Left lung (tissue), 10 donors: ENCODE measurements around the gene ANKS3. TPM values are rescaled to one million over a fixed set of nuclear protein-coding genes. Genes with fewer than 3 reads are reported as not detected.

Source experiments
- ATAC-seq: fragments of 200-7000 bp; cut with Tn5 transposase; one replicate; pipeline ENCODE4 v1.9.1; 2020; ENCODE audit warnings: moderate library complexity
- DNase-seq, 4 donors: peaks; one replicate each; pipeline ENCODE4 v3.0.0-alpha.2; 2013 to 2020
- H3K27ac ChIP-seq, 2 donors: fragments of 200-600 bp; sonication (generic) in 1 of 2; one replicate each; pipeline versions ENCODE4 v1.5.0 to v1.8.0; 2020 to 2021
- H3K27me3 ChIP-seq, 2 donors: fragments of 200-600 bp; sonication (generic) in 1 of 2; one replicate each; pipeline versions ENCODE4 v1.5.0 to v1.8.0; 2020 to 2021
- H3K36me3 ChIP-seq, 2 donors: fragments of 200-600 bp; sonication (generic) in 1 of 2; one replicate each; pipeline versions ENCODE4 v1.5.0 to v1.8.0; 2020 to 2021
- H3K4me1 ChIP-seq, 2 donors: fragments of 200-600 bp; one replicate each; pipeline ENCODE4 v1.8.0; 2021
- H3K4me3 ChIP-seq, 2 donors: fragments of 200-600 bp; sonication (generic) in 1 of 2; one replicate each; pipeline versions ENCODE4 v1.5.0 to v1.8.0; 2020 to 2021; ENCODE audit warnings: mild to moderate bottlenecking in 1 of 2
- H3K9me3 ChIP-seq, 2 donors: fragments of 200-600 bp; sonication (generic) in 1 of 2; one replicate each; pipeline versions ENCODE4 v1.5.0 to v1.8.0; 2020 to 2021
- intact Hi-C, 2 donors: fragments of 100-400 bp; cut with DNase I; formaldehyde crosslinking; loops; one replicate each; pipeline versions ENCODE4 v1.11.2 to v1.14.2; 2022
- polyA plus RNA-seq, 6 donors: library from polyadenylated mRNA; unstranded; fragments of 120-200 nt; gene quantifications; one replicate each; pipeline ENCODE4 v1.2.1, GENCODE V29; 2013; ENCODE audit not compliant: insufficient read length in 6 of 6
- total RNA-seq, 2 donors: library from RNA; stranded (reverse); fragmentation: NEBNext Ultra II Directional; extraction: Animal tissue kit (Norgen Biotek cat#: 25700); gene quantifications; one replicate each; pipeline ENCODE4 v1.2.1, GENCODE V29; 2021
- TF ChIP-seq, protein P1 (sequence below), 2 donors: fragments of 200-600 bp; sonication (generic) in 1 of 2; IDR thresholded peaks; one replicate each; pipeline versions ENCODE4 v1.5.0 to v1.8.0; 2021; ENCODE audit warnings: antibody characterized with exemption in 2 of 2
- donor health status: DM: no; HTN: yes; CAD: no.
- donor health status: DM: no; HTN: no; CAD: no.

Gene ANKS3
- total and polyA plus RNA-seq, 8 donors: 16.1 to 32.8 (median 26.7) TPM

DNA sequence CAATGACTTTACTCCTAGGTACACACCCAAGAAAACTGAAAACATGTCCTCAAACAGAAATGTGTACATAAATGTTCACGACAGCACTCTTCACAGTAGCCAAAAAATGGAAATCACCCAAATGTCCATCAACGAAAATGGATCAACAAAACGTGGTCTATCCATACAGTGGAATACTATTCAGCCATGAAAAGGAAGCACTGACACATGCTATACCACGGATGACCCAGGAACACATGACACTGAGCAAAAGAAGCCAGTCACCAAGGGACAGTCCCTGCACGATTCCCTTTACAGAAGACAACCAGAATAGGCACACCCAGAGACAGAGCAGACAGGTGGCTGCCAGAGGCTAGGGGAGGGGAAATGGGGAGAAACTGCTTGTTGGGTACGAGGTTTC lies 21.6 kb upstream of the ANKS3 start:
- ATAC-seq: no peak
- intact Hi-C loops: no loop called here

DNA sequence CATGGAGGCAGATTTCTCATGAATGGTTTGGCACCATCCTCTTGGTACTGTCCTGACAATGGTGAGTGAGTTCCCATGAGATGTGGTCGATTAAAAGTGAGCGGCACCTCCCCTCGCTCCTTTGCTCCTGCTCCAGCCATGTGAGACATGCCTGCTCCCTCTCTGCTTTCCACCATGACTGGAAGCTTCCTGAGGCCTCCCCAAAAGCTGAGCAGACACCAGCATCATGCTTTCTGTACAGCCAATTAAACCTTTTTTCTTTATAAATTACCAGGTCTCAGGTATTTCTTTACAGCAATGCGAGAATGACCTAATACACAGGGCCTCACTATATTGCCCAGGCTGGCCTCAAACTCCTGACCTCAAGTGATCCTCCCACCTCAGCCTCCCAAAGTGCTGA lies 20.8 kb upstream of the ANKS3 start:
- intact Hi-C loops: no loop called here
- ATAC-seq: no peak
- peaks cover 0 to 100% of the 10 kb centered on the region in 2 donors for H3K36me3 ChIP-seq

More for the DNA sequence above, 21.6 kb upstream of the ANKS3 start:
- H3K36me3 ChIP-seq: peaks cover 0 to 100% of the 10 kb centered on the region in 2 donors
- H3K27ac ChIP-seq: no peak overlapping the region
- H3K9me3 ChIP-seq: peaks cover 0 to 4% of the 10 kb centered on the region in 2 donors
- DNase-seq: peak in 1 of 4 donors; percentile 0
- TF ChIP-seq, protein P1, sequence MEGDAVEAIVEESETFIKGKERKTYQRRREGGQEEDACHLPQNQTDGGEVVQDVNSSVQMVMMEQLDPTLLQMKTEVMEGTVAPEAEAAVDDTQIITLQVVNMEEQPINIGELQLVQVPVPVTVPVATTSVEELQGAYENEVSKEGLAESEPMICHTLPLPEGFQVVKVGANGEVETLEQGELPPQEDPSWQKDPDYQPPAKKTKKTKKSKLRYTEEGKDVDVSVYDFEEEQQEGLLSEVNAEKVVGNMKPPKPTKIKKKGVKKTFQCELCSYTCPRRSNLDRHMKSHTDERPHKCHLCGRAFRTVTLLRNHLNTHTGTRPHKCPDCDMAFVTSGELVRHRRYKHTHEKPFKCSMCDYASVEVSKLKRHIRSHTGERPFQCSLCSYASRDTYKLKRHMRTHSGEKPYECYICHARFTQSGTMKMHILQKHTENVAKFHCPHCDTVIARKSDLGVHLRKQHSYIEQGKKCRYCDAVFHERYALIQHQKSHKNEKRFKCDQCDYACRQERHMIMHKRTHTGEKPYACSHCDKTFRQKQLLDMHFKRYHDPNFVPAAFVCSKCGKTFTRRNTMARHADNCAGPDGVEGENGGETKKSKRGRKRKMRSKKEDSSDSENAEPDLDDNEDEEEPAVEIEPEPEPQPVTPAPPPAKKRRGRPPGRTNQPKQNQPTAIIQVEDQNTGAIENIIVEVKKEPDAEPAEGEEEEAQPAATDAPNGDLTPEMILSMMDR (IDR thresholded peaks at IDR 0.05): no peak
- no peaks in the 10 kb centered on the region for H3K4me1 ChIP-seq
- H3K4me3 ChIP-seq: no peak overlapping the region
- H3K27me3 ChIP-seq: no peaks in the 10 kb centered on the region

DNA sequence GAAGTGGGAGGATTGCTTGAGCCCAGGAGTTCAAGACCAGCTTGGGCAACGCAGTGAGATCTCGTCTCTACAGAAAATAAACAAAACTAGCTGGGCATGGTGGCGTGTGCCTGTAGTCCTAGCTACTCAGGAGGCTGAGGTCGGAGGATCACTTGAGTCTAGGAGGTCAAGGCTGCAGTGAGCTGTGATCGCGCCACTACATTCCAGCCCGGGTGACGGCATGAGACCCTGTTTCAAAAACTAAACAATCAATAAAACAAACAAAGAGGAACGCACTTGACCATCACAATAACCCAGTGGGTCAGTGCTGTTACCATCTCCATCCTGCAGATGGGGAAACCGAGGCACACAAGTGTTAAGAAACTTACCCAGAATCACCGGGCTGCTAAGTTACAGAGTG lies 19.2 kb upstream of the ANKS3 start:
- TF ChIP-seq, protein P1 (IDR thresholded peaks at IDR 0.05): no peak
- H3K27ac ChIP-seq: no peak overlapping the region
- no peaks in the 10 kb centered on the region for H3K27me3 ChIP-seq
- ATAC-seq (no peak), DNase-seq (no peak)
- peaks cover 0 to 4% of the 10 kb centered on the region in 2 donors for H3K9me3 ChIP-seq
- no peak overlapping the region for H3K4me3 ChIP-seq
- H3K4me1 ChIP-seq: no peaks in the 10 kb centered on the region
- intact Hi-C loops: no loop called here
- H3K36me3 ChIP-seq: peaks cover 0 to 94% of the 10 kb centered on the region in 2 donors

More for the DNA sequence above, 20.8 kb upstream of the ANKS3 start:
- no peak for DNase-seq
- H3K27ac ChIP-seq: no peak overlapping the region
- no peaks in the 10 kb centered on the region for H3K27me3 ChIP-seq
- H3K4me1 ChIP-seq: no peaks in the 10 kb centered on the region
- no peak overlapping the region for H3K4me3 ChIP-seq
- TF ChIP-seq, protein P1 (IDR thresholded peaks at IDR 0.05): no peak
- H3K9me3 ChIP-seq: peaks cover 0 to 4% of the 10 kb centered on the region in 2 donors

DNA sequence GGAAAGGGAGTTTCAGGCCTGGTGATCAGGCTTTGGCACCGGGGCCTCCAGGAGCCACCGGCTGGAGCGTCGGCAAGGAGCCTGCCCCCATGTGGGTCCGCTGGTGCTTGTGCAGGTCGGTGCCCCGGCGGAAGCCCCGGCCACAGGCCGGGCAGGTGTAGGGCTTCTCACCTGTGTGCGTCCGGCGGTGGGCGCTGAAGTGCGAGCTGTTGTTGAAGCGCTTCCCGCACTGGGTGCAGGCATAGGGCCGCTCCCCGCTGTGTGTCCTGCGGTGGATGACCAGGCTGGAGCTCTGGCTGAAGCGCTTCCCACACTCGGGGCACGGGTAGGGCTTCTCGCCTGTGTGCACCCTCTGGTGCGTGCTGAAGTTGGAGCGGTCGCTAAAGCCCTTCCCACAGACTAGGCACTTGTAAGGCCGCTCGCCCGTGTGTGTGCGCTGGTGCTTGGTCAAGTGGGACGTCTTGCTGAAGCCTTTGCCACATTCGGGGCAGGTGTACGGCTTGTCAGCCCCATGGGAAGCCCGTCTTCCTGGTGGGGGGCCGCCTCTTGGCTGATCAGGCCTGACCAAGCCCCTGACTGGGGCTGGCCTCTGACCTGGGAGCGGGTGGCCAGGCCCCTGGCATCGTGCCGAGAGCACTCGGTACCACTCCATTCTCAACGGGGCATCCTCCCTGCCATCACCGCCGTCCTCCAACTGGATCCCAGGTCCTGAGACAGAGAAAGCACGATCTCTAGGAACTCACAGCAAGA lies 18.5 kb upstream of the ANKS3 start:
- intact Hi-C loops: no loop called here
- H3K36me3 ChIP-seq: peaks cover 0 to 87% of the 10 kb centered on the region in 2 donors
- no peaks in the 10 kb centered on the region for H3K4me1 ChIP-seq
- H3K9me3 ChIP-seq: peaks cover 0 to 4% of the 10 kb centered on the region in 2 donors
- ATAC-seq (no peak), DNase-seq (no peak)
- H3K27me3 ChIP-seq: no peaks in the 10 kb centered on the region
- H3K4me3 ChIP-seq: no peak overlapping the region
- TF ChIP-seq, protein P1 (IDR thresholded peaks at IDR 0.05): no peak
- no peak overlapping the region for H3K27ac ChIP-seq

DNA sequence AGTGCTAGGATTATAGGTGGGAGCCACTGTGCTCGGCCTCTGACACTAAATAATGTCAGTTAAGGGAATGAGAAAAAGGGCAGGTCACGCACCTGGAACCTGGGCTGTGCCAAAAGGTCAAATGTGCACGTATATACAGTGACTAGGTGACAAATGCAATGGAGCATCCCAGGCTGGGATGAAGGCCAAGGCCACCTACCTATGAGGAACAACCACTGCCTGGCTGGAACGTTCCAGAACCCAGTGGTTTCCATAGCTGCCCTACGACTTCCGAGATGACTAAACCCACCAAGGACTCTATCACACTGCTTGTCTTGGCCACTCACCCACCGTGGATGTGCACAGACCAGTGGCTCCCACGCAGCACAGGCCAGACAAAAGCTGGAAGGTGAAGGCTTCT lies 16.8 kb upstream of the ANKS3 start:
- Histone ChIP-seq H3K9me3 (peaks cover 0 to 4% of the 10 kb centered on the region in 2 donors), H3K27me3 (no peaks in the 10 kb centered on the region), H3K4me1 (no peaks in the 10 kb centered on the region), H3K4me3 (no peak overlapping the region), H3K36me3 (peaks cover 0 to 70% of the 10 kb centered on the region in 2 donors), H3K27ac (no peak overlapping the region)
- TF ChIP-seq, protein P1 (IDR thresholded peaks at IDR 0.05): no peak
- intact Hi-C loops: no loop called here
- DNase-seq: no peak
- ATAC-seq: no peak
